NCI-H510A treated with DMSO at 0.1 percent for 48 hours (cell line): ENCODE results near the gene PDE6C.
"Not testable (repeated sequence)": the region's sequence is repeated elsewhere in the genome, so short reads cannot be mapped to it uniquely, and the experiment has no call there.

Experiments used
- DNase-seq: peaks from one replicate; lab custom pipeline; 2025; lab: John Stamatoyannopoulos, UW

The PDE6C gene

GRCh38 chr10:93630625-93631557 lies 18.6 kb downstream of the PDE6C start:
- no peak for DNase-seq

GRCh38 chr10:93639791-93640190 lies 27.5 kb downstream of the PDE6C start:
- no peak for DNase-seq

- DNase-seq = no peak
Measured at GRCh38 chr10:93652857-93653256, 40.5 kb downstream of the PDE6C start.

GRCh38 chr10:93654201-93654600 lies 41.9 kb downstream of the PDE6C start:
- DNase-seq = no peak

- DNase-seq = no peak
Measured at GRCh38 chr10:93656155-93656554, 43.8 kb downstream of the PDE6C start.

- no peak for DNase-seq
Measured at GRCh38 chr10:93657757-93658156, 45.4 kb downstream of the PDE6C start.

GRCh38 chr10:93666030-93666429 lies 53.7 kb downstream of the PDE6C start:
- DNase-seq = no peak

- no peak for DNase-seq
Measured at GRCh38 chr10:93667795-93668194, 55.5 kb downstream of the PDE6C start.

- no peak for DNase-seq
Measured at GRCh38 chr10:93670372-93670771, 58.0 kb downstream of the PDE6C start.

- no peak for DNase-seq
Measured at GRCh38 chr10:93671042-93671441, 58.7 kb downstream of the PDE6C start.

GRCh38 chr10:93672022-93672678 lies 59.8 kb downstream of the PDE6C start:
- no peak for DNase-seq

GRCh38 chr10:93672890-93673289 lies 60.6 kb downstream of the PDE6C start:
- no peak for DNase-seq

- DNase-seq = no peak
Measured at GRCh38 chr10:93673791-93674190, 61.5 kb downstream of the PDE6C start.

GRCh38 chr10:93678386-93678785 lies 66.0 kb downstream of the PDE6C start:
- no peak for DNase-seq

GRCh38 chr10:93678805-93679587 lies 66.7 kb downstream of the PDE6C start:
- no peak for DNase-seq

- DNase-seq = peak; percentile 56
Measured at GRCh38 chr10:93680412-93681047, 68.2 kb downstream of the PDE6C start.

- DNase-seq = no peak
Measured at GRCh38 chr10:93687737-93688136, 75.4 kb downstream of the PDE6C start.

- no peak for DNase-seq
Measured at GRCh38 chr10:93695740-93696139, 83.4 kb downstream of the PDE6C start.

- DNase-seq = not testable (repeated sequence)
Measured at GRCh38 chr10:93696582-93696981, 84.2 kb downstream of the PDE6C start.

GRCh38 chr10:93697207-93697606 lies 84.9 kb downstream of the PDE6C start:
- no peak for DNase-seq

- peak; percentile 49 for DNase-seq
Measured at GRCh38 chr10:93701866-93702209, 89.5 kb downstream of the PDE6C start.
